Stimulated activated CD8-positive, alpha-beta memory T cell treated with anti-CD3 and anti-CD28 coated beads, Interleukin-15, amount 100 ng/mL, for 4 hours (primary cell): ENCODE results near the gene TMEM8B.

Source experiments
- DNase-seq, 2 donors: peaks; one replicate each; pipeline ENCODE4 v3.0.0-alpha.2; 2020; ENCODE audit warnings: low read depth in 2 of 2

TMEM8B gene

GRCh38 chr9:35840881-35841644, 12.0 kb downstream of the TMEM8B start:
- DNase-seq, result no peak

GRCh38 chr9:35841645-35841900, 12.5 kb downstream of the TMEM8B start:
- DNase-seq, result no peak

GRCh38 chr9:35842020-35842745, 13.2 kb downstream of the TMEM8B start:
- no peak for DNase-seq

- no peak for DNase-seq
These were observed 13.8 kb downstream of the TMEM8B start for GRCh38 chr9:35842795-35843194.

- DNase-seq, result no peak
These were observed 15.7 kb downstream of the TMEM8B start for GRCh38 chr9:35844628-35845270.

GRCh38 chr9:35845824-35846771, 17.1 kb downstream of the TMEM8B start:
- no peak for DNase-seq

GRCh38 chr9:35847792-35848572, 19.0 kb downstream of the TMEM8B start:
- DNase-seq, result no peak

GRCh38 chr9:35852267-35852815, 23.3 kb downstream of the TMEM8B start:
- no peak for DNase-seq

GRCh38 chr9:35852876-35853865, 24.1 kb downstream of the TMEM8B start:
- no peak for DNase-seq

- no peak for DNase-seq
These were observed 25.2 kb downstream of the TMEM8B start for GRCh38 chr9:35854091-35854762.

- DNase-seq, result no peak
These were observed 27.2 kb downstream of the TMEM8B start for GRCh38 chr9:35856206-35856605.

- DNase-seq, result no peak
These were observed 27.9 kb downstream of the TMEM8B start for GRCh38 chr9:35856882-35857281.

GRCh38 chr9:35858458-35858857, 29.4 kb downstream of the TMEM8B start:
- DNase-seq, result no peak

GRCh38 chr9:35859310-35859989, 30.4 kb downstream of the TMEM8B start:
- no peak for DNase-seq

- DNase-seq, result no peak
These were observed 30.9 kb downstream of the TMEM8B start for GRCh38 chr9:35859990-35860339.

GRCh38 chr9:35861161-35861897, 32.3 kb downstream of the TMEM8B start:
- DNase-seq, result no peak

- DNase-seq, result no peak
These were observed 33.3 kb downstream of the TMEM8B start for GRCh38 chr9:35862328-35862727.

GRCh38 chr9:35863583-35863982, 34.6 kb downstream of the TMEM8B start:
- no peak for DNase-seq
